ENCODE results near the gene AHDC1. TPM values are rescaled to one million over a fixed set of nuclear protein-coding genes. Genes with fewer than 3 reads are reported as not detected.

The AHDC1 gene
- total and polyA plus RNA-seq, 2 of the 13 experiments (the other 11 are each of a cell fraction or from before 2014, with no cell fraction given): 1.0 to 2.7 TPM

DNA sequence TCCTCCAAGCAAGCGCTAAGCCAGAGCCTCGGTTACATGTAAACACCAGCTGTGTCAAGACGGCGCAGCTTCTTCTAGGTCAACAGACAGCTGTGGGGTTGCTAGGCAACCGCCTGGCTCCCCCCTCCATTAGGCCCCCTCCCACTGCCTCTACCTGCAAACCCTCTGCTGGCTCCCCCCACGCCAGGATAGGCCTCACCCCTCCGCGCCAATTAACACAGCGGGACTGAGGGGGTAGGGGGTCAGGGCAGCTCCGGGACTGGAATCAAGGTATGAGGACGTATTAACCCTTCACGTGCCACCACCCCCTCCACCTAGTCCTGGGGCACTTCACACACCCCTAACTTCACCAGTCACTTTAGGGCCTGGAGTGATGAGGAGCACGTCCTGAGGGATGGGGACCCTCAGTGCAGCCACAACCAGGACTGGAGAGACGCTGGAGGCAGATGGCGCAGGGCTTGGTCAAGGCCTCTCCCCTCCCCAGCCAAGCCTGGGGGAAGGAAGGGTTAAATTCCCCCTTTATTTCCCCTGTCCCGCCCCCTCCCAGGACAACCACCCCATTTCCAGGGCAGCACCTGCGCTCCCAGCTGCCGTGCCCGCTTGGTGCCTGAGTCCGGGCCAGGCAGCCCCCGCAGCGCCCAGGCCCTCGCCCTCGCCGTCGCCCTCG is 76.6 kb downstream of the AHDC1 start (continued):
- TF ChIP-seq SP5 (CRISPR knock-in tag; IDR thresholded peaks at IDR 0.05; ENCODE audit: borderline replicate concordance, low read depth) (no peak), ZNF256 (CRISPR knock-in tag; conservative IDR thresholded peaks at IDR 0.05) (no peak), ZNF572 (CRISPR knock-in tag; IDR thresholded peaks at IDR 0.05) (0 out of 2 replicates have a peak, but pooled peaks have one; percentile 73), ZNF761 (CRISPR knock-in tag; conservative IDR thresholded peaks at IDR 0.05) (no peak), TARDBP (CRISPR knock-in tag; IDR thresholded peaks at IDR 0.05) (peak; percentile 5; the same call in 1 of the 2 replicates), RORA (CRISPR knock-in tag; IDR thresholded peaks at IDR 0.05) (no peak), SIX1 (CRISPR knock-in tag; IDR thresholded peaks at IDR 0.05; ENCODE audit: borderline replicate concordance) (no peak), CHD2 (IDR thresholded peaks at IDR 0.05; ENCODE audit: low read depth, low read length) (no peak), PHF8 (CRISPR knock-in tag; IDR thresholded peaks at IDR 0.05) (no peak), ATF7 (IDR thresholded peaks at IDR 0.05) (no peak), ATF7 (CRISPR knock-in tag; IDR thresholded peaks at IDR 0.05) (no peak), JARID2 (CRISPR knock-in tag; IDR thresholded peaks at IDR 0.05; ENCODE audit: insufficient replicate concordance) (no peak), ZNF660 (CRISPR knock-in tag; IDR thresholded peaks at IDR 0.05; ENCODE audit: borderline replicate concordance, low read depth) (no peak)
- TF ChIP-seq, protein P1, sequence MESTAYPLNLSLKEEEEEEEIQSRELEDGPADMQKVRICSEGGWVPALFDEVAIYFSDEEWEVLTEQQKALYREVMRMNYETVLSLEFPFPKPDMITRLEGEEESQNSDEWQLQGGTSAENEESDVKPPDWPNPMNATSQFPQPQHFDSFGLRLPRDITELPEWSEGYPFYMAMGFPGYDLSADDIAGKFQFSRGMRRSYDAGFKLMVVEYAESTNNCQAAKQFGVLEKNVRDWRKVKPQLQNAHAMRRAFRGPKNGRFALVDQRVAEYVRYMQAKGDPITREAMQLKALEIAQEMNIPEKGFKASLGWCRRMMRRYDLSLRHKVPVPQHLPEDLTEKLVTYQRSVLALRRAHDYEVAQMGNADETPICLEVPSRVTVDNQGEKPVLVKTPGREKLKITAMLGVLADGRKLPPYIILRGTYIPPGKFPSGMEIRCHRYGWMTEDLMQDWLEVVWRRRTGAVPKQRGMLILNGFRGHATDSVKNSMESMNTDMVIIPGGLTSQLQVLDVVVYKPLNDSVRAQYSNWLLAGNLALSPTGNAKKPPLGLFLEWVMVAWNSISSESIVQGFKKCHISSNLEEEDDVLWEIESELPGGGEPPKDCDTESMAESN (CRISPR knock-in tag; conservative IDR thresholded peaks at IDR 0.05): no peak
- TF ChIP-seq, protein P2, sequence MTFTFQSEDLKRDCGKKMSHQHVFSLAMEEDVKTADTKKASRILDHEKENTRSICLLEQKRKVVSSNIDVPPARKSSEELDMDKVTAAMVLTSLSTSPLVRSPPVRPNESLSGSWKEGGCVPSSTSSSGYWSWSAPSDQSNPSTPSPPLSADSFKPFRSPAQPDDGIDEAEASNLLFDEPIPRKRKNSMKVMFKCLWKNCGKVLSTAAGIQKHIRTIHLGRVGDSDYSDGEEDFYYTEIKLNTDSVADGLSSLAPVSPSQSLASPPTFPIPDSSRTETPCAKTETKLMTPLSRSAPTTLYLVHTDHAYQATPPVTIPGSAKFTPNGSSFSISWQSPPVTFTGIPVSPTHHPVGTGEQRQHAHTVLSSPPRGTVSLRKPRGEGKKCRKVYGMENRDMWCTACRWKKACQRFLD (CRISPR knock-in tag; IDR thresholded peaks at IDR 0.05; ENCODE audit: borderline replicate concordance): no peak

All from HepG2 (cell line).